Natural killer cell (primary cell): ENCODE results near the gene BUD23. TPM values are rescaled to one million over a fixed set of nuclear protein-coding genes. Genes with fewer than 3 reads are reported as not detected.

Source experiments
- ATAC-seq, 3 donors: fragments of 150-1000 bp in 2 of 3; fragments of 200-7000 bp in 1 of 3; cut with Tn5 transposase; 1 replicate in 1 of 3; 2 replicates in 2 of 3; pipeline ENCODE4 v1.10.0; 2021; ENCODE audit warnings: mild to moderate bottlenecking in 2 of 3, moderate library complexity in 2 of 3
- DNase-seq, 2 donors: peaks; one replicate each; pipeline versions ENCODE4 v3.0.0 to v3.0.0-alpha.2; 2013 to 2021; ENCODE audit warnings: mixed read lengths in 1 of 2
- H3K27ac ChIP-seq: one replicate; pipeline ENCODE4 v1.5.1; 2013; ENCODE audit warnings: mild to moderate bottlenecking, low read length
- H3K27me3 ChIP-seq: one replicate; pipeline ENCODE4 v1.6.1; 2013; ENCODE audit warnings: low read length; ENCODE audit not compliant: control insufficient read depth, insufficient read depth
- H3K36me3 ChIP-seq: one replicate; pipeline ENCODE4 v1.6.1; 2013; ENCODE audit warnings: low read length; ENCODE audit not compliant: control insufficient read depth, insufficient read depth
- H3K4me1 ChIP-seq: one replicate; pipeline ENCODE4 v1.6.1; 2013; ENCODE audit warnings: low read length; ENCODE audit not compliant: control insufficient read depth, insufficient read depth
- H3K4me3 ChIP-seq: one replicate; pipeline ENCODE4 v1.5.1; 2013; ENCODE audit warnings: low read length
- H3K9me3 ChIP-seq: one replicate; pipeline ENCODE4 v1.6.1; 2013; ENCODE audit warnings: low read length; ENCODE audit not compliant: control insufficient read depth, insufficient read depth
- H3K27ac Mint-ChIP-seq, 2 donors: one replicate each; pipeline ENCODE4 v1.8.0; 2022; ENCODE audit warnings: mild to moderate bottlenecking in 2 of 2, mixed read lengths in 2 of 2, moderate library complexity in 1 of 2
- H3K27me3 Mint-ChIP-seq, 2 donors: one replicate each; pipeline ENCODE4 v1.8.0; 2022; ENCODE audit warnings: low read depth in 2 of 2, mixed read lengths in 2 of 2
- H3K36me3 Mint-ChIP-seq: one replicate; pipeline ENCODE4 v1.8.0; 2022; ENCODE audit warnings: mixed read lengths
- H3K4me1 Mint-ChIP-seq, 2 donors: one replicate each; pipeline ENCODE4 v1.8.0; 2022; ENCODE audit warnings: mixed read lengths in 2 of 2
- H3K4me3 Mint-ChIP-seq: one replicate; pipeline ENCODE4 v1.8.0; 2022; ENCODE audit warnings: mild to moderate bottlenecking, moderate library complexity, mixed read lengths
- H3K9me3 Mint-ChIP-seq, 2 donors: one replicate each; pipeline ENCODE4 v1.8.0; 2022; ENCODE audit warnings: mixed read lengths in 2 of 2
- CTCF ChIP-seq: fragments of 200-600 bp; IDR thresholded peaks from one replicate; pipeline ENCODE4 v1.8.0; 2022; ENCODE audit warnings: antibody characterized with exemption
- WGBS: methylation state at CpG from one replicate; pipeline ENCODE4 v1.1.7; 2013; ENCODE audit warnings: missing lambda C conversion rate; ENCODE audit not compliant: insufficient coverage; 5-methylcytosine and 5-hydroxymethylcytosine counted together
- intact Hi-C: fragments of 100-400 bp; cut with micrococcal nuclease; formaldehyde crosslinking; loops from one replicate; pipeline ENCODE4 v1.14.2; 2022
- total RNA-seq, 4 donors: library from RNA; stranded (reverse); fragments of 120-200 nt in 1 of 4; gene quantifications; one replicate each; pipeline versions ENCODE4 v1.2.3 to v1.2.4, GENCODE V29; 2013 to 2022

The BUD23 gene
- total RNA-seq, 3 donors from 2014 or later (not counting 1 experiment from before 2014, with no cell fraction given), result 93.1 to 101 (median 94.2) TPM

DNA sequence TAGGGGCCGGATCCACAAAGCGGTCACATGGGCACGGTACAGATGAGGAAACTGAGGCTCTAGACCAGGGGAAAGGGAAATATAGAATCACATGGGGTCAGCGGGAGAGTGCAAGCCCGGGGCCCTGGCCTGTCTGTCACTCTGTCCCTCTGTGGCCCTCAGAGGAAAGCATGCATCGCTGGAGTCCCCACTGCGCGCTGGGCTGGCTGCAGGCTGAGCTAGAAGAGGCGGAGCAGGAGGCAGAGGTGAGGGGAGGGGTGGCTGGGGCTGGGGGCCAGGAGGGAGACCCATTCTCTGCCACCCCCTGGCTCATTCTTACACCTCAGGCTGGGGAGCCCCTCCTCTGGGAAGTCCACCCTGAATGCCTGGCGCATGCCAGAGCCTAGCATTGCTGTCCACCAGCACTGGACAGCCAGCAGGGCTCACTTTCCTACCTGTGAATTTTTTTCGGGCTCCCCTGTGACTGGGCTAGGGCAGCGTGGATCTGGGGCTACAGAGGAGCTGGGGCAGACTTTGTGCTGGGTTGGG, 13.5 kb upstream of the BUD23 start:
- no peak overlapping the region for H3K4me3 Mint-ChIP-seq
- no peaks in the 10 kb centered on the region for H3K36me3 ChIP-seq
- no peaks in the 10 kb centered on the region for H3K9me3 Mint-ChIP-seq
- H3K9me3 ChIP-seq, result no peaks in the 10 kb centered on the region
- H3K4me1 ChIP-seq, result peaks cover 10% of the 10 kb centered on the region
- no peak overlapping the region for H3K27ac ChIP-seq
- intact Hi-C loops, result loop anchor here (5.0 kb wide), 2 partner anchors 63 to 67 kb away; partner anchors contain the start of gene ABHD11
- 73% methylated on average over 12 of the region's 12 CpGs for WGBS
- H3K27me3 Mint-ChIP-seq, result peaks cover 8 to 20% of the 10 kb centered on the region in 2 donors
- ATAC-seq, result no peak
- H3K36me3 Mint-ChIP-seq, result no peaks in the 10 kb centered on the region
- H3K4me3 ChIP-seq, result no peak overlapping the region
- H3K27me3 ChIP-seq, result peaks cover 13% of the 10 kb centered on the region
- peaks cover 0 to 10% of the 10 kb centered on the region in 2 donors for H3K4me1 Mint-ChIP-seq
- no peak overlapping the region for H3K27ac Mint-ChIP-seq
- TF ChIP-seq CTCF, result no peak
- no peak for DNase-seq

- no peak for ATAC-seq
- H3K36me3 ChIP-seq, result no peaks in the 10 kb centered on the region
- peaks cover 10% of the 10 kb centered on the region for H3K4me1 ChIP-seq
- no peak for DNase-seq
- no peak overlapping the region for H3K4me3 ChIP-seq
- H3K27me3 Mint-ChIP-seq, result peaks cover 8 to 17% of the 10 kb centered on the region in 2 donors
- H3K9me3 ChIP-seq, result no peaks in the 10 kb centered on the region
- peaks cover 13% of the 10 kb centered on the region for H3K27me3 ChIP-seq
- no peak overlapping the region for H3K4me3 Mint-ChIP-seq
- no peaks in the 10 kb centered on the region for H3K9me3 Mint-ChIP-seq
- no peaks in the 10 kb centered on the region for H3K36me3 Mint-ChIP-seq
- no peak for TF ChIP-seq CTCF
- no peak overlapping the region for H3K27ac Mint-ChIP-seq
- H3K27ac ChIP-seq, result no peak overlapping the region
- intact Hi-C loops, result no loop called here
- 51% methylated on average over 6 of the region's 12 CpGs for WGBS
- peaks cover 0 to 10% of the 10 kb centered on the region in 2 donors for H3K4me1 Mint-ChIP-seq
These were observed 12.1 kb upstream of the BUD23 start for GRCh38 chr7:73671322-73671661.

DNA sequence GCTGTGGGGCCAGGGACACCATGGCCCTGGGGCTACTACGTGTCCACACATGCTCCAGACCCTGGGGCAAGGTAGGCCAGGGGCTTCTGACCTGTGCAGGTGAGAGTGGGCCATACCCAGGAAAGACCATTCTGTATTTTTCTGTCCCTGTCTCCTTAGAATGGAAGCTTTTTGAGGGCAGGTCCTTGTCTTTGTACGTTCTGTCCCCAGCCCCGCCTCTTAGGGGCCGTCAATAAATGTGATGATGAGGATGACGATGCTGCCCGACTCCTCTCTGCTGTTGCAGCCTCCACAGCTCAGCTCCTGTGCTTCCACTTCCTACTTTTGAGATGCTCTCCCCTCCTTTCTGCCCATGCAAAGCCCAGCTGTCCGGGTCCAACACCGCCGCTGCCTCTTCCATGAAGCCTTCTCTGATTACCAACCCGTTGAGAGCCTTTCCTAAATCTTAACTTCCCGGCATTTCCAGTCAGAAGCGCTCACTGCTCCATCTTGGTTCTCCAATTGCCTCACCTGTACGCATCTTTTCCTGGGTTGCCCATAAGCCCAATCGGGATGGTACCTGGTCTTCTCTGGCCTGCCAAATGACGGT, 11.4 kb upstream of the BUD23 start:
- peaks cover 13% of the 10 kb centered on the region for H3K27me3 ChIP-seq
- H3K4me1 ChIP-seq, result peaks cover 10% of the 10 kb centered on the region
- Mint-ChIP-seq H3K4me1 (peaks cover 0 to 10% of the 10 kb centered on the region in 2 donors), H3K36me3 (no peaks in the 10 kb centered on the region), H3K27ac (no peak overlapping the region), H3K9me3 (no peaks in the 10 kb centered on the region), H3K27me3 (peaks cover 8 to 14% of the 10 kb centered on the region in 2 donors), H3K4me3 (no peak overlapping the region)
- intact Hi-C loops, result no loop called here
- H3K36me3 ChIP-seq, result no peaks in the 10 kb centered on the region
- no peak overlapping the region for H3K27ac ChIP-seq
- ATAC-seq (no peak), DNase-seq (no peak)
- no peak for TF ChIP-seq CTCF
- WGBS, result 88% methylated on average over 15 of the region's 15 CpGs
- H3K4me3 ChIP-seq, result no peak overlapping the region
- H3K9me3 ChIP-seq, result no peaks in the 10 kb centered on the region
